Neural progenitor cell (in vitro differentiated cells): ENCODE measurements around the gene TOMM6.

Experiments
- EZH2 ChIP-seq: fragments of 200-600 bp; sonication (generic); IDR thresholded peaks from 2 replicates; pipeline ENCODE4 v1.6.1; 2017; ENCODE audit warnings: antibody characterized with exemption, mild to moderate bottlenecking, moderate library complexity
- EZH2phosphoT487 ChIP-seq: fragments of 200-600 bp; sonication (generic); IDR thresholded peaks from 2 replicates; pipeline ENCODE4 v1.6.1; 2017; ENCODE audit warnings: antibody characterized with exemption
- TF ChIP-seq, protein P1 (sequence below): fragments of 200-600 bp; sonication (generic); IDR thresholded peaks from 2 replicates; pipeline ENCODE4 v1.5.1; 2017; ENCODE audit warnings: antibody characterized with exemption, mild to moderate bottlenecking

- TF ChIP-seq, protein P1, sequence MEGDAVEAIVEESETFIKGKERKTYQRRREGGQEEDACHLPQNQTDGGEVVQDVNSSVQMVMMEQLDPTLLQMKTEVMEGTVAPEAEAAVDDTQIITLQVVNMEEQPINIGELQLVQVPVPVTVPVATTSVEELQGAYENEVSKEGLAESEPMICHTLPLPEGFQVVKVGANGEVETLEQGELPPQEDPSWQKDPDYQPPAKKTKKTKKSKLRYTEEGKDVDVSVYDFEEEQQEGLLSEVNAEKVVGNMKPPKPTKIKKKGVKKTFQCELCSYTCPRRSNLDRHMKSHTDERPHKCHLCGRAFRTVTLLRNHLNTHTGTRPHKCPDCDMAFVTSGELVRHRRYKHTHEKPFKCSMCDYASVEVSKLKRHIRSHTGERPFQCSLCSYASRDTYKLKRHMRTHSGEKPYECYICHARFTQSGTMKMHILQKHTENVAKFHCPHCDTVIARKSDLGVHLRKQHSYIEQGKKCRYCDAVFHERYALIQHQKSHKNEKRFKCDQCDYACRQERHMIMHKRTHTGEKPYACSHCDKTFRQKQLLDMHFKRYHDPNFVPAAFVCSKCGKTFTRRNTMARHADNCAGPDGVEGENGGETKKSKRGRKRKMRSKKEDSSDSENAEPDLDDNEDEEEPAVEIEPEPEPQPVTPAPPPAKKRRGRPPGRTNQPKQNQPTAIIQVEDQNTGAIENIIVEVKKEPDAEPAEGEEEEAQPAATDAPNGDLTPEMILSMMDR = no peak
- TF ChIP-seq EZH2 (no peak), EZH2phosphoT487 (no peak)
Measured at GRCh38 chr6:41755895-41756294, 31.6 kb upstream of the TOMM6 start.
